Measurements from ENCODE around the gene MDFIC2. TPM values are rescaled to one million over a fixed set of nuclear protein-coding genes. Genes with fewer than 3 reads are reported as not detected.

MDFIC2 gene
- total and polyA plus RNA-seq, 9 donors = 0.20 to 0.63 (median 0.31) TPM; not detected in 4

DNA sequence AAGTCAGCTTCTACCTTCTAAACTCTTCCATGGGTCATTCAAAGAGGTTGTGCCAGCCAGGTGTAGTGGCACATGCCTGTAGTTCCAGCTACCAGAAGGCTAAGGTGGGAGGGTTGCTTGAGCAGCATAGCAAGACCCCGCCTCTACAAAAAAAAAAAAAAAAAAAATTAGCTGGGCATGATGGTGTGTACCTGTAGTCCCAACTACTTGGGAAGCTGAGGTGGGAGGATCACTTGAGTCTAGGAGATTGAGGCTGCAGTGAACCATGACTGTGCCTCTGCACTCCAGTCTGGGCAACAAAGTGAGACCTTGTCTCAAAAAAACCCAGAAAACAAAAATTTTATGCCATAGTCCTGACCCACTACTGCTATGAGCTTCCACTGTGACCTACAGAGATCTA is 126.8 kb downstream of the MDFIC2 start:
- Histone ChIP-seq H3K27me3 (ENCODE audit: control insufficient read depth, insufficient read depth, low read length) (no peaks in the 10 kb centered on the region), H3K27ac (ENCODE audit: low read length) (no peak overlapping the region), H3K9me3 (replicated peaks; ENCODE audit: control insufficient read depth, low read depth, low read length) (no peaks in the 10 kb centered on the region), H3K4me3 (ENCODE audit: low read length) (no peak overlapping the region), H3K36me3 (ENCODE audit: control insufficient read depth, insufficient read depth, low read length) (no peaks in the 10 kb centered on the region), H3K4me1 (ENCODE audit: control insufficient read depth, insufficient read depth, low read length) (peaks cover 4% of the 10 kb centered on the region)
- WGBS (ENCODE audit: insufficient coverage) = no CpG with 5 or more reads among the region's 1 CpG
- no peak for DNase-seq

- peaks cover 4% of the 10 kb centered on the region for H3K4me1 ChIP-seq (ENCODE audit: control insufficient read depth, insufficient read depth, low read length)
- no peak overlapping the region for H3K27ac ChIP-seq (ENCODE audit: low read length)
- H3K27me3 ChIP-seq (ENCODE audit: control insufficient read depth, insufficient read depth, low read length) = no peaks in the 10 kb centered on the region
- H3K36me3 ChIP-seq (ENCODE audit: control insufficient read depth, insufficient read depth, low read length) = no peaks in the 10 kb centered on the region
- no peaks in the 10 kb centered on the region for H3K9me3 ChIP-seq (replicated peaks; ENCODE audit: control insufficient read depth, low read depth, low read length)
- WGBS (ENCODE audit: insufficient coverage) = 94% methylated on average over 3 of the region's 8 CpGs
- H3K4me3 ChIP-seq (ENCODE audit: low read length) = no peak overlapping the region
- no peak for DNase-seq
These were observed 128.5 kb downstream of the MDFIC2 start for GRCh38 chr3:70183781-70184504.

DNA sequence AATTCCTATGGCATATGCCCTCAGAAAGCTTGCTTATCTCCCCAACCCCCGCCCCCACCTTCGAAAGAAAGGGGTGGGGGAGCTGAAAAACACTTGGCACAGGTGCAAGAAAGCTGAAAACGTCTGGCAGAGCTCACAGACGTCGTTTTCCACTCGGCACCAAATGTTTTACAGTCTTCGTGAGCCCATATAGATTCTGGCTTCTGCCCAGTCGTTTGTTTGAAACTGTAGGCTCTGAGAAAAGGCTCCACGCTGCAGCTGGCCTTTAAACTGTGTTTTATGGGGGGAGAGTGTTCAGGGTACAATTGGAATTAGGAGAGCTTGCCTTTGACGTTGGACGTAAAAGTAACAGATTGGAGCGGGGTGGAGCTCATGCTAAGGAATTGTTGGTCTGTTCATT is 130.3 kb downstream of the MDFIC2 start:
- no peaks in the 10 kb centered on the region for H3K27me3 ChIP-seq (ENCODE audit: control insufficient read depth, insufficient read depth, low read length)
- DNase-seq = peak; percentile 21
- H3K4me1 ChIP-seq (ENCODE audit: control insufficient read depth, insufficient read depth, low read length) = peaks cover 4% of the 10 kb centered on the region
- H3K9me3 ChIP-seq (replicated peaks; ENCODE audit: control insufficient read depth, low read depth, low read length) = no peaks in the 10 kb centered on the region
- 4% methylated on average over 7 of the region's 12 CpGs for WGBS (ENCODE audit: insufficient coverage)
- H3K4me3 ChIP-seq (ENCODE audit: low read length) = no peak overlapping the region
- H3K27ac ChIP-seq (ENCODE audit: low read length) = no peak overlapping the region
- H3K36me3 ChIP-seq (ENCODE audit: control insufficient read depth, insufficient read depth, low read length) = no peaks in the 10 kb centered on the region

- H3K36me3 ChIP-seq (ENCODE audit: control insufficient read depth, insufficient read depth, low read length) = no peaks in the 10 kb centered on the region
- no peaks in the 10 kb centered on the region for H3K27me3 ChIP-seq (ENCODE audit: control insufficient read depth, insufficient read depth, low read length)
- 85% methylated on average over 4 of the region's 6 CpGs for WGBS (ENCODE audit: insufficient coverage)
- DNase-seq = no peak
- no peak overlapping the region for H3K27ac ChIP-seq (ENCODE audit: low read length)
- no peaks in the 10 kb centered on the region for H3K9me3 ChIP-seq (replicated peaks; ENCODE audit: control insufficient read depth, low read depth, low read length)
- H3K4me1 ChIP-seq (ENCODE audit: control insufficient read depth, insufficient read depth, low read length) = peaks cover 4% of the 10 kb centered on the region
- H3K4me3 ChIP-seq (ENCODE audit: low read length) = no peak overlapping the region
These were observed 131.8 kb downstream of the MDFIC2 start for GRCh38 chr3:70180664-70181063.

DNA sequence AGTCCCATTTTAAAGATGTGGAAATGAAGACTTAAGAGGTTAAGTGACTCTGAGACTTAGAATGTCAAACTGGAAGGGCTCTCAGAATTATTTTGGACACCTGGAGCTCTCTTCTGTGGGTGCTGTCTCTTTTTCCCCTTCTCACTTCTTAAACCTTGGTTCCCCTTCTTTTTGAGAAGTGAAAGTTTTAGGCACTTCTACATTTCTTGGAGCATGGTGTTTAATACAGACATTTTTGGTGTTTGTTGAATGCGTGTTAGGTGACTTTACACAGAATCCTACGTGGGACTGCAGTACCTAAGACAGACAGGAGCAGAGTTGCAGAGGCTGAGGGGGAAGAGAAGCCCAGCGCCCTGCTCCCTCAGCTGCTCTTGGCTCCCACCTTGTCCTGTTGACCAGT is 133.3 kb downstream of the MDFIC2 start:
- WGBS (ENCODE audit: insufficient coverage) = no CpG with 5 or more reads among the region's 3 CpGs
- Histone ChIP-seq H3K4me3 (ENCODE audit: low read length) (no peak overlapping the region), H3K27me3 (ENCODE audit: control insufficient read depth, insufficient read depth, low read length) (no peaks in the 10 kb centered on the region), H3K36me3 (ENCODE audit: control insufficient read depth, insufficient read depth, low read length) (no peaks in the 10 kb centered on the region), H3K4me1 (ENCODE audit: control insufficient read depth, insufficient read depth, low read length) (peaks cover 4% of the 10 kb centered on the region), H3K9me3 (replicated peaks; ENCODE audit: control insufficient read depth, low read depth, low read length) (no peaks in the 10 kb centered on the region), H3K27ac (ENCODE audit: low read length) (no peak overlapping the region)
- peak; percentile 6 for DNase-seq

DNA sequence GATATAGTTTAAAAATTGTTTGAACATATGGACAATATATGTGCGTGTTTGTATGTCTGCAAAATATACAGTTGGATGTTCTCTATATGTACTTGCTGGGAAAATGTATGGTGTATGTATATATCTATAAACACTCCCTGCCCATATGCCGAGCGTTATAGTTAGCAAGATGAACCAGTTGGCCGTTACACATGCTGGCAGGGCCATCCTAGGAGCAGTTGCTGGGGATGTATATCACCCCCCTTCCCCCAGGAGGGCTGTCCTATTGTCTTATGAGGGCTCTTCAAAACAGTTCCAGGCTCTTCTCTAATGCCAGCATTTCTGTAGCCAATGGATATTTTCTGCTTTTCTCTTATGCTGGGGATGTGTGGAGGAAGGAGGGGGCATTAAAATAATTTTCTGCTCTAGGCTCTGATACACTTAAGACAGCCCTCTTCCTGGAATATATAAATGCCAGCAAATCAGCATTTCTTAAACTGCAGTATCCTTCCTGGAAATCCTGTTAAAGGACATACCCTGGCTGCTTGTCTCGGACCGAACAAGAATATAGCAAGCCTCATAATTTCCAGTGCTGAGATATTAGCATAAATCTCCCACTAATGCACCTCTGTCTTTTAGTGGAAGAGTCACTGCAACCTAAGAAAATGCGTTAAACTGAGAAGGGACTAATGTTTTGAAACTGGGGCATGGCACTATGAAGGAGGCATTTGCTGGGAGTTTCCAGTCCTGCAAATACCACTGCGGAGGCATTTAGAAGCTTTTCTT is 134.4 kb downstream of the MDFIC2 start:
- Histone ChIP-seq H3K27ac (ENCODE audit: low read length) (no peak overlapping the region), H3K27me3 (ENCODE audit: control insufficient read depth, insufficient read depth, low read length) (no peaks in the 10 kb centered on the region), H3K4me3 (ENCODE audit: low read length) (no peak overlapping the region), H3K9me3 (replicated peaks; ENCODE audit: control insufficient read depth, low read depth, low read length) (no peaks in the 10 kb centered on the region), H3K4me1 (ENCODE audit: control insufficient read depth, insufficient read depth, low read length) (peaks cover 4% of the 10 kb centered on the region), H3K36me3 (ENCODE audit: control insufficient read depth, insufficient read depth, low read length) (no peaks in the 10 kb centered on the region)
- WGBS (ENCODE audit: insufficient coverage) = 63% methylated on average over 3 of the region's 8 CpGs
- peak; percentile 43 for DNase-seq

- no peak overlapping the region for H3K27ac ChIP-seq (ENCODE audit: low read length)
- no peaks in the 10 kb centered on the region for H3K36me3 ChIP-seq (ENCODE audit: control insufficient read depth, insufficient read depth, low read length)
- no peak overlapping the region for H3K4me3 ChIP-seq (ENCODE audit: low read length)
- no peak for DNase-seq
- no peaks in the 10 kb centered on the region for H3K4me1 ChIP-seq (ENCODE audit: control insufficient read depth, insufficient read depth, low read length)
- no CpG with 5 or more reads among the region's 4 CpGs for WGBS (ENCODE audit: insufficient coverage)
- no peaks in the 10 kb centered on the region for H3K9me3 ChIP-seq (replicated peaks; ENCODE audit: control insufficient read depth, low read depth, low read length)
- no peaks in the 10 kb centered on the region for H3K27me3 ChIP-seq (ENCODE audit: control insufficient read depth, insufficient read depth, low read length)
These were observed 136.2 kb downstream of the MDFIC2 start for GRCh38 chr3:70176224-70176623.

DNA sequence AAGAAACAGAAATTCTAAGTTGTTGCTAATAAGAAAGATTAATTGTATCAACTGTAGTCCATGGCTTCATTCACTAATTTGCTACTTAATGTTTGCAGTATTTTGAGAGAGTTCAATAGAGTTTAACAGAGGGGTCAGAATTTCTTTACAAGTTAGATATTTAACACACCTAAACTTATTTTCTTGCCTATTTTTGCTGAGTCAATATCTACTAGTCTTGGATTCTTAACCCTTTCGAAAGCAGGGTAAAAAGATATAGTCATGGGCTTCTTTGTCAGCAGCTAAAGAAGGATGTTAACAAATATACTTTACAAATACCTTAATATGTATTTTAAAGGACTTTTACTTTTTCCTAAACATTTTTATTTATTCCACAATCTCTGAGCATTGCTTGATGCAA is 155.6 kb downstream of the MDFIC2 start:
- Histone ChIP-seq H3K36me3 (ENCODE audit: control insufficient read depth, insufficient read depth, low read length) (no peaks in the 10 kb centered on the region), H3K4me1 (ENCODE audit: control insufficient read depth, insufficient read depth, low read length) (no peaks in the 10 kb centered on the region), H3K4me3 (ENCODE audit: low read length) (no peak overlapping the region), H3K27ac (ENCODE audit: low read length) (no peak overlapping the region), H3K27me3 (ENCODE audit: control insufficient read depth, insufficient read depth, low read length) (no peaks in the 10 kb centered on the region), H3K9me3 (replicated peaks; ENCODE audit: control insufficient read depth, low read depth, low read length) (no peaks in the 10 kb centered on the region)
- no CpG with 5 or more reads among the region's 1 CpG for WGBS (ENCODE audit: insufficient coverage)
- DNase-seq = no peak

DNA sequence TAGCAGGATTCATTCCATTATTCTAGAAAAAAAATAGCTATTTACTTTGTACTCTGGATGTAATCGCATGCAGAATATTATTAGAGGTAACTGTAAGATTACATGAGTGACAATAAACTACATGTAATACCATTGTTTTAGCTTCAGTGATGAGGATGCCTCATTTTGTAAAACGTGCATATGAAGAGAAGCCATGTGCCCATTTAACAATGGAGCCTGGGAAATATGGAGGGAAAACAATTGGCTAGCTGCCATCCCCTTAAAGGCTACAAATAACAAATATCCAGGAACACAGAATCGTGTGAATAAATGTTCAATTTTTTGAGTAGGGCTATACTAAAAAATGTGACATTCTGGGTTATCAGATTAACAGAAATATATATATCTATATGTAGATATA is 161.8 kb downstream of the MDFIC2 start:
- no peaks in the 10 kb centered on the region for H3K27me3 ChIP-seq (ENCODE audit: control insufficient read depth, insufficient read depth, low read length)
- no peaks in the 10 kb centered on the region for H3K4me1 ChIP-seq (ENCODE audit: control insufficient read depth, insufficient read depth, low read length)
- H3K36me3 ChIP-seq (ENCODE audit: control insufficient read depth, insufficient read depth, low read length) = no peaks in the 10 kb centered on the region
- H3K9me3 ChIP-seq (replicated peaks; ENCODE audit: control insufficient read depth, low read depth, low read length) = no peaks in the 10 kb centered on the region
- WGBS (ENCODE audit: insufficient coverage) = no CpG with 5 or more reads among the region's 3 CpGs
- DNase-seq = peak; percentile 34
- no peak overlapping the region for H3K4me3 ChIP-seq (ENCODE audit: low read length)
- H3K27ac ChIP-seq (ENCODE audit: low read length) = no peak overlapping the region

- H3K36me3 ChIP-seq (ENCODE audit: control insufficient read depth, insufficient read depth, low read length) = no peaks in the 10 kb centered on the region
- no CpG with 5 or more reads among the region's 4 CpGs for WGBS (ENCODE audit: insufficient coverage)
- DNase-seq = peak; percentile 68
These were observed 162.6 kb downstream of the MDFIC2 start for GRCh38 chr3:70149714-70150400.

More at GRCh38 chr3:70149714-70150400, 162.6 kb downstream of the MDFIC2 start:
- Histone ChIP-seq H3K4me1 (ENCODE audit: control insufficient read depth, insufficient read depth, low read length) (no peaks in the 10 kb centered on the region), H3K27me3 (ENCODE audit: control insufficient read depth, insufficient read depth, low read length) (no peaks in the 10 kb centered on the region), H3K4me3 (ENCODE audit: low read length) (no peak overlapping the region), H3K9me3 (replicated peaks; ENCODE audit: control insufficient read depth, low read depth, low read length) (no peaks in the 10 kb centered on the region), H3K27ac (ENCODE audit: low read length) (no peak overlapping the region)
